ENCODE measurements around the gene PLCH1.
A peak's percentile ranks its signal among the peaks of the same experiment; 100 is the strongest.

Gene PLCH1

GRCh38 chr3:155744010-155744625 lies 753 bp downstream of the PLCH1 start:
- DNase-seq, result peak; percentile 54

GRCh38 chr3:155743606-155744005 lies 1.3 kb downstream of the PLCH1 start:
- no peak for DNase-seq

GRCh38 chr3:155742349-155742965 lies 2.4 kb downstream of the PLCH1 start:
- DNase-seq, result no peak

GRCh38 chr3:155741603-155742002 lies 3.3 kb downstream of the PLCH1 start:
- DNase-seq, result no peak

GRCh38 chr3:155741101-155741500 lies 3.8 kb downstream of the PLCH1 start:
- DNase-seq, result no peak

GRCh38 chr3:155739154-155739553 lies 5.7 kb downstream of the PLCH1 start:
- DNase-seq, result no peak

GRCh38 chr3:155738580-155739076 lies 6.2 kb downstream of the PLCH1 start:
- DNase-seq, result no peak

- DNase-seq, result no peak
Observed at GRCh38 chr3:155737844-155738460, 6.9 kb downstream of the PLCH1 start.

GRCh38 chr3:155736381-155736780 lies 8.5 kb downstream of the PLCH1 start:
- DNase-seq, result no peak

- no peak for DNase-seq
Observed at GRCh38 chr3:155730843-155731242, 14.0 kb downstream of the PLCH1 start.

- no peak for DNase-seq
Observed at GRCh38 chr3:155727836-155728235, 17.0 kb downstream of the PLCH1 start.

- no peak for DNase-seq
Observed at GRCh38 chr3:155714295-155714718, 30.6 kb downstream of the PLCH1 start.

- no peak for DNase-seq
Observed at GRCh38 chr3:155712008-155712407, 32.9 kb downstream of the PLCH1 start.

- DNase-seq, result peak; percentile 59
Observed at GRCh38 chr3:155704771-155705559, 39.9 kb downstream of the PLCH1 start.

- no peak for DNase-seq
Observed at GRCh38 chr3:155704061-155704460, 40.8 kb downstream of the PLCH1 start.

- no peak for DNase-seq
Observed at GRCh38 chr3:155702745-155703591, 41.9 kb downstream of the PLCH1 start.

- DNase-seq, result peak; percentile 56
Observed at GRCh38 chr3:155701882-155702465, 42.9 kb downstream of the PLCH1 start.

- no peak for DNase-seq
Observed at GRCh38 chr3:155697542-155697941, 47.3 kb downstream of the PLCH1 start.

- no peak for DNase-seq
Observed at GRCh38 chr3:155690921-155691320, 54.0 kb downstream of the PLCH1 start.

- DNase-seq, result no peak
Observed at GRCh38 chr3:155688481-155688880, 56.4 kb downstream of the PLCH1 start.

- DNase-seq, result no peak
Observed at GRCh38 chr3:155683344-155683720, 61.5 kb downstream of the PLCH1 start.
